Hepatocyte (in vitro differentiated cells): ENCODE results near the gene ZNF398. TPM values are rescaled to one million over a fixed set of nuclear protein-coding genes. Genes with fewer than 3 reads are reported as not detected.
A peak's percentile ranks its signal among the peaks of the same experiment; 100 is the strongest.

ENCODE experiments used
- DNase-seq: peaks from one replicate; pipeline ENCODE4 v3.0.0-alpha.2; 2016; ENCODE audit warnings: low spot score
- H2AFZ ChIP-seq: fragments of 200-600 bp; sonication (generic); 2 replicates; pipeline ENCODE4 v1.6.0; 2016; ENCODE audit warnings: antibody characterized with exemption, mild to moderate bottlenecking
- H3K27ac ChIP-seq: fragments of 200-600 bp; sonication (generic); 2 replicates; pipeline ENCODE4 v1.5.1; 2016; ENCODE audit warnings: mild to moderate bottlenecking
- H3K27me3 ChIP-seq: fragments of 200-600 bp; sonication (generic); 2 replicates; pipeline ENCODE4 v1.6.1; 2016
- H3K36me3 ChIP-seq: fragments of 200-600 bp; sonication (generic); replicated peaks from 2 replicates; pipeline ENCODE4 v1.5.1; 2016; ENCODE audit warnings: low read depth; ENCODE audit not compliant: insufficient read depth
- H3K4me1 ChIP-seq: fragments of 200-600 bp; sonication (generic); 2 replicates; pipeline ENCODE4 v1.5.1; 2016; ENCODE audit warnings: mild to moderate bottlenecking, moderate library complexity; ENCODE audit not compliant: insufficient read depth
- H3K4me2 ChIP-seq: fragments of 200-600 bp; sonication (generic); 2 replicates; pipeline ENCODE4 v1.6.0; 2016
- H3K4me3 ChIP-seq: fragments of 200-600 bp; sonication (generic); 2 replicates; pipeline ENCODE4 v1.5.1; 2016; ENCODE audit warnings: mild to moderate bottlenecking
- H3K79me2 ChIP-seq: fragments of 200-600 bp; sonication (generic); 2 replicates; pipeline ENCODE4 v1.6.0; 2017; ENCODE audit warnings: mild to moderate bottlenecking
- H3K9me2 ChIP-seq: fragments of 200-600 bp; sonication (generic); replicated peaks from 2 replicates; pipeline ENCODE4 v1.6.0; 2017; ENCODE audit warnings: mild to moderate bottlenecking; ENCODE audit not compliant: insufficient read depth
- H3K9me3 ChIP-seq: fragments of 200-600 bp; sonication (generic); 2 replicates; pipeline ENCODE4 v1.5.1; 2016; ENCODE audit warnings: low read depth, mild to moderate bottlenecking
- H4K20me1 ChIP-seq: fragments of 200-600 bp; sonication (generic); 2 replicates; pipeline ENCODE4 v1.6.0; 2016; ENCODE audit warnings: mild to moderate bottlenecking; ENCODE audit not compliant: insufficient read depth, poor library complexity, severe bottlenecking
- CTCF ChIP-seq: fragments of 200-600 bp; sonication (generic); IDR thresholded peaks from 2 replicates; pipeline ENCODE4 v1.5.1; 2016; ENCODE audit warnings: antibody characterized with exemption, mild to moderate bottlenecking; ENCODE audit not compliant: poor library complexity
- EZH2 ChIP-seq: fragments of 200-600 bp; sonication (generic); IDR thresholded peaks from 2 replicates; pipeline ENCODE4 v1.6.1; 2016; ENCODE audit warnings: antibody characterized with exemption, mild to moderate bottlenecking, borderline replicate concordance
- EZH2phosphoT487 ChIP-seq: fragments of 200-600 bp; sonication (generic); IDR thresholded peaks from one replicate; pipeline ENCODE4 v1.6.1; 2018; ENCODE audit warnings: antibody characterized with exemption, mild to moderate bottlenecking, low read depth, moderate library complexity; ENCODE audit not compliant: unreplicated experiment, severe bottlenecking
- WGBS: methylation state at CpG from one replicate; pipeline ENCODE4 v1.1.6; 2016; ENCODE audit warnings: low lambda C conversion rate; ENCODE audit errors: missing lambda C conversion rate; 5-methylcytosine and 5-hydroxymethylcytosine counted together
- polyA plus RNA-seq: library from polyadenylated mRNA; unstranded; fragments of >200 nt; fragmentation: Nextera tagmentation; extraction: Ambion mirVana; gene quantifications from 2 replicates; pipeline ENCODE4 v1.2.1, GENCODE V29; 2016
- total RNA-seq: library from RNA; depleted of rRNA; stranded (reverse); fragments of >200 nt; gene quantifications from 2 replicates; pipeline ENCODE4 v1.2.3, GENCODE V29; 2014

The ZNF398 gene
- total and polyA plus RNA-seq, 2 experiments from 2014 or later, result 8.1 to 12.5 TPM

- H3K79me2 ChIP-seq, result peaks cover 44% of the 10 kb centered on the region
- WGBS, result 1% methylated on average over 38 of the region's 48 CpGs
- peak; percentile 65 for DNase-seq
- H3K4me1 ChIP-seq, result peaks cover 11% of the 10 kb centered on the region
- no peaks in the 10 kb centered on the region for H3K27me3 ChIP-seq
- no peaks in the 10 kb centered on the region for H3K9me3 ChIP-seq
- H3K36me3 ChIP-seq, result no peaks in the 10 kb centered on the region
- peak overlapping the region; percentile 95 for H3K4me2 ChIP-seq
- H3K4me3 ChIP-seq, result peak overlapping the region; percentile 88
- TF ChIP-seq EZH2phosphoT487 (no peak), CTCF (no peak), EZH2 (no peak)
- peak overlapping the region; percentile 98 for H2AFZ ChIP-seq
- H4K20me1 ChIP-seq, result no peaks in the 10 kb centered on the region
- H3K27ac ChIP-seq, result peak overlapping the region; percentile 100
- H3K9me2 ChIP-seq, result no peaks in the 10 kb centered on the region
Observed at GRCh38 chr7:149126662-149127266, 20.5 kb upstream of the ZNF398 start.

- Histone ChIP-seq H3K9me2 (no peaks in the 10 kb centered on the region), H3K4me2 (no peak overlapping the region), H2AFZ (no peak overlapping the region), H3K4me3 (no peak overlapping the region), H3K4me1 (peaks cover 5% of the 10 kb centered on the region), H4K20me1 (no peaks in the 10 kb centered on the region), H3K9me3 (no peaks in the 10 kb centered on the region), H3K27me3 (no peaks in the 10 kb centered on the region), H3K27ac (no peak overlapping the region), H3K36me3 (no peaks in the 10 kb centered on the region), H3K79me2 (peaks cover 11% of the 10 kb centered on the region)
- TF ChIP-seq EZH2phosphoT487, result no peak
- TF ChIP-seq EZH2, result no peak
- no peak for TF ChIP-seq CTCF
- 95% methylated on average over 5 of the region's 5 CpGs for WGBS
- DNase-seq, result no peak
Observed at GRCh38 chr7:149130572-149131198, 16.6 kb upstream of the ZNF398 start.

- Histone ChIP-seq H3K79me2 (peaks cover 7% of the 10 kb centered on the region), H3K4me1 (no peaks in the 10 kb centered on the region), H3K27ac (no peak overlapping the region), H2AFZ (no peak overlapping the region), H3K27me3 (no peaks in the 10 kb centered on the region), H3K36me3 (no peaks in the 10 kb centered on the region), H3K9me2 (no peaks in the 10 kb centered on the region), H3K4me2 (no peak overlapping the region), H4K20me1 (no peaks in the 10 kb centered on the region), H3K9me3 (no peaks in the 10 kb centered on the region), H3K4me3 (no peak overlapping the region)
- WGBS, result 91% methylated on average over 2 of the region's 2 CpGs
- no peak for DNase-seq
- TF ChIP-seq CTCF, result no peak
- TF ChIP-seq EZH2phosphoT487, result no peak
- TF ChIP-seq EZH2, result no peak
Observed at GRCh38 chr7:149133028-149133710, 14.1 kb upstream of the ZNF398 start.
